HG02642 (cell line): ENCODE results near the gene GPC4.

Source experiments
- ATAC-seq: cut with Tn5 transposase; IDR thresholded peaks from one replicate; pipeline ENCODE4 v1.9.1; 2021; ENCODE audit warnings: mild to moderate bottlenecking; ENCODE audit not compliant: unreplicated experiment, poor library complexity

The GPC4 gene

GRCh38 chrX:133412665-133413064 lies 2.6 kb downstream of the GPC4 start:
- ATAC-seq = no peak

DNA sequence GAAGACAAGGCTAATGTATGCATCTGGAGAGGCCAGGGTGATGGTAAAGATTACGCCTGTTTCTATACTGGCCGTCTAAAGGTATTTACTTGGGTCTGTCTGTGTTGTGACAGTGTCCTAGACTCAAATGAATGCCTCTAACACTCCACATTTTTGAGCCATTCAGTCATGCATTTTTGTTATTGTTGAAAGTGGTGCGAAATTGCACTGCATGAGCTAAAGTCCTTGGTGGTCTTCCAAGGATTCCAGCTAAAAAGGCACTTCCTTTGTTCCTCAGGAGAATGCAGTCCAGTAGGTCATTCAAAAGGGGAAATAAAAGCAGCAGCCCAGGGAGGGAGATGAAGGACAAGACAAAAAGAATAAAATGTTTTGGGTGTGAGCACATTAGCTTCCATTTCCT lies 3.0 kb downstream of the GPC4 start:
- ATAC-seq = no peak

DNA sequence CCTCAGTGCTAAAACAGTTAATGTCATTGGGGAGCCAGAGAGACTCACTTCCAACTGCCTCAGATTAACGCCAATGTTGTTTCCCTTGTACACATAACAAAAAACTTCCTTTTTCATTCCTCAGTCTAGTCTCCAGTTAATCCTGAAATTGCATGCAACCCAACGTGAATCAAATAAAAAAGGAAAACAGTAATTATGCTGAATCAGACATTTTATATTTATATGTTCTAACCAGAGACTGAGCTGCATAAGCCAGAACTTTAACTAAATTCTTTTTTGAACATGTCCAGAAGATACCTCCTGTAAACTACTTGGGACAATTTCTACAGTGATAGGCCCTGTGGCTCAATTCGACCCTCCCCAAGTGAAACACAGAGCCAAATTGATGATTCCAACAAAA lies 4.7 kb downstream of the GPC4 start:
- ATAC-seq = no peak

DNA sequence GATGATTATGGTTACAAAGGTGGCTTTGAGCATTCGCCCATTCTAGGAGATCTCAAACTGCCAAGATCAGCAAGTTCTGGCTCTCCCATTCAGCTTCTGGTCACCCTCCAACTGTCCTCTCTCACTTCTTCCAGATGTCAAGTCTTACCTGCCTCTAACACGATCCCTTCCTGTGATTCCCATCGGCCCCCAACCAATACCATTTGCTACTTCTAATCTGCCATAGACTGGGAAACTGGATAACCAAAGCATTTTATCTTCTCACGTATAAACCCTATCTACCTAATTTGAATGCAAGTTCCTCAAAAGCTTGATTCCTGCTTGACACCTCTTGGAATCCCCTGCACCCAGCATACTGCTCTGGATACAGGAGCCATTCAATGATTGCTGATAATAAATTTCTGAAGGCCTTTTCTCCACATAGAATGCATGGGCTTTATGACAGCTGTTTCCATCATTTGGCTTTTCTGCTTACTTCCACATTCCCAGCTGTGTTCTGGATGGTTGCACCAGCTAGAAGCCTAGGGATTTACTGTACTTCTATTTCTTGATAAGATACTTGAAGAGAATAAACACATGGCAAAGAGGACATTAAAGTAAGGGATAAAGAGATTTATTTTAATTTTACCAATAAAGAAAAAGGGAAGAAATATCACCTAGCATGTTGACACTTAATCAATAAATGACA lies 9.6 kb downstream of the GPC4 start:
- ATAC-seq = no peak

GRCh38 chrX:133403984-133404383 lies 11.3 kb downstream of the GPC4 start:
- no peak for ATAC-seq

- ATAC-seq = no peak
These were observed 12.3 kb downstream of the GPC4 start for GRCh38 chrX:133402830-133403625.

- ATAC-seq = no peak
These were observed 13.2 kb downstream of the GPC4 start for GRCh38 chrX:133402042-133402453.

DNA sequence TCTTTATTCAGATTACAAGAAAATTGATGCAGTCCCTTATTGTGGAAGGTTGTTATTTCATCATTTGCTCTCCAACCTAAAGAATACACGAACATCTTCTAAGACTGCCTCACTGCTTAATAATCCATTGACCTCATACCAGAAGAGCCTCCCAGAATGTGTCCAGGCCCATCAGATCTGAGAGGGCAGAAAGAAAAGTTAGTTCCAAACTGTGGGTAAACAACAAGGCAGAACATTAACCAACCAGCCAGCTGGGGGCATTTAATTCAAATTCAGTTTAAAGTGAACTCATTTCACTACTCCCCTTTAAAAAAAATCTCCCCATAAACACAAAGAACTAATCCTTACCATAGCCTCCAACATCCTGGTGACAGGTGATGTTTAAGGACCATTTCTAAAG lies 13.8 kb downstream of the GPC4 start:
- no peak for ATAC-seq

DNA sequence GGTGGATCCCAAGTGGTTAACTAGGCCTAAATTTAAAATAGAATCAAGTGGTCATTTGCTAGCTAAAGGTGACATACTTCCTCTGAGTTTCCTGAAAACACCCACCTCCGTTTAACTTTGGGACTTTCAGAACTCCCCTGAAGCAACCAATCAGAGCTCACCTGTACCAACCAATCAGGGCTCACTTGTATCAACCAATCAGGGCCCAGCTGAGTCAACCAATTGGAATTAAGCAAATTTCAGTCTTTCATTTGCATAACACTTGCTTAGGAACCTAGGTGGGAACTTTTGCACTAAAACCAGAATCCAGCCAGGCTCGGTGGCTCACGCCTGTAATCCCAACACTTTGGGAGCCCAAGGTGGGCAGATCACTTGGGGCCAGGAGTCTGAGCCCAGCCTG lies 15.9 kb downstream of the GPC4 start:
- ATAC-seq = no peak

- ATAC-seq = no peak
These were observed 20.5 kb downstream of the GPC4 start for GRCh38 chrX:133394765-133395164.

GRCh38 chrX:133392671-133393070 lies 22.6 kb downstream of the GPC4 start:
- no peak for ATAC-seq

DNA sequence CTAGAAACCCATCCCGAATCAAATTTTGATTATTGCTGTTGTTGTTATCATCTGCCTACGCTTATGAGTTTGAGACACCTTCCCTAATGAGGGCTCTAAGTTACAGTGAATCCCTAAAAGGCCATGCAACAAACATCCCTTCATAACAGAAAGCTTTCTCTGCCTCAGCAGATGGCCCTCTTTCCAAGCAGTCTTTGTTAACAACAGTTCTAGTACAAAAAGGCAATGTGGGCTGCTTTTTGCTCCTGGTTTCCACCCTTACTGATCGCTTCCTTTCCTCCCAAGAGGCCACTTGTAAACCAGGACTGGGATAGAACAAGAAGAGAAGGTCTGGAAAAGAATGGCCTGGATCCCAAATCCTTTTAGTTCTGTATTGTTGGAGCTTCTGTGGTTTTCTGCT lies 24.2 kb downstream of the GPC4 start:
- ATAC-seq = no peak

- no peak for ATAC-seq
These were observed 24.6 kb downstream of the GPC4 start for GRCh38 chrX:133390676-133391075.

DNA sequence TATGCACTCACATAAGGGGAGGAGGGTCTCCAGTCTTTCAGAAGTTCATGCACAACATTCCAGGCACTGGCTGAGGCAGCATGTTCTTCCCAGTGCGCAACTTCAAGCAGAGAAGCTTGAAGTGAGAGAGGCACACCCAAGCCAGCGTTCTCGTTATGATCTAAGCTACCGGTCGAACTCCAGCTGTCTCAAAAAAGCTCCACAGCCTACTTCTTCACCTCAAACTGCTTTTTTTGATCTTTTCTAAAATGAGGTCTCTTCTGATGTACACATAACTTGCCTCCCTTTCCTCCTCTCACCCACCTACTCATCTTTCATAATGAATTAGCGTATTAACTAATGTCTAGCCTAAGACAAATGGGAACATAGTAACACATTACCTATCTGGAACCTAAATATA lies 25.3 kb downstream of the GPC4 start:
- ATAC-seq = no peak

GRCh38 chrX:133384454-133384853 lies 30.8 kb downstream of the GPC4 start:
- no peak for ATAC-seq

GRCh38 chrX:133380711-133381619 lies 34.3 kb downstream of the GPC4 start:
- ATAC-seq = peak; percentile 77

- no peak for ATAC-seq
These were observed 38.9 kb downstream of the GPC4 start for GRCh38 chrX:133376422-133376821.

GRCh38 chrX:133375615-133376340 lies 39.5 kb downstream of the GPC4 start:
- no peak for ATAC-seq

GRCh38 chrX:133374874-133375387 lies 40.4 kb downstream of the GPC4 start:
- ATAC-seq = no peak
